ENCODE data around the gene KIAA1671. TPM values are rescaled to one million over a fixed set of nuclear protein-coding genes. Genes with fewer than 3 reads are reported as not detected.

Gene KIAA1671
- total and polyA plus RNA-seq, 10 donors, result 0.72 to 11.9 (median 8.2) TPM

GRCh38 chr22:25002241-25002985 is 49.9 kb downstream of the KIAA1671 start:
- intact Hi-C loops (cut with DNase I; ENCODE audit: low total_unique reads), result no loop called here
- 41 to 56% (median 50%) methylated on average over 1 of the region's 1 CpG for WGBS, 5 donors
- no peaks in the 10 kb centered on the region for H3K27me3 ChIP-seq (replicated peaks in 1 of 7)
- H3K4me3 ChIP-seq, result no peak overlapping the region
- DNase-seq, result no peak
- H3K36me3 ChIP-seq, result no peaks in the 10 kb centered on the region
- no peak for TF ChIP-seq POLR2AphosphoS5 (IDR thresholded peaks at IDR 0.05)
- TF ChIP-seq CTCF (IDR thresholded peaks at IDR 0.05 in 8 of 11, conservative IDR thresholded peaks at IDR 0.05 in 3 of 11), result no peak
- no peak for TF ChIP-seq POLR2A (IDR thresholded peaks at IDR 0.05)
- no peak overlapping the region for H3K27ac ChIP-seq
- H3K4me1 ChIP-seq, result peaks cover 0 to 6% (median 0%) of the 10 kb centered on the region in 6 donors
- H3K9me3 ChIP-seq, result no peaks in the 10 kb centered on the region

- TF ChIP-seq POLR2A (IDR thresholded peaks at IDR 0.05), result no peak
- TF ChIP-seq CTCF (IDR thresholded peaks at IDR 0.05 in 8 of 11, conservative IDR thresholded peaks at IDR 0.05 in 3 of 11), result no peak
- TF ChIP-seq POLR2AphosphoS5 (IDR thresholded peaks at IDR 0.05), result no peak
- Histone ChIP-seq H3K4me3 (no peak overlapping the region), H3K4me1 (peaks cover 0 to 6% (median 0%) of the 10 kb centered on the region in 6 donors), H3K27ac (no peak overlapping the region), H3K9me3 (no peaks in the 10 kb centered on the region), H3K36me3 (no peaks in the 10 kb centered on the region), H3K27me3 (replicated peaks in 1 of 7) (no peaks in the 10 kb centered on the region)
- DNase-seq, result no peak
- WGBS, 5 donors, result 77 to 95% (median 87%) methylated on average over 4 of the region's 4 CpGs
- intact Hi-C loops (cut with DNase I; ENCODE audit: low total_unique reads), result no loop called here
These were observed 53.8 kb downstream of the KIAA1671 start for GRCh38 chr22:25006354-25006753.

GRCh38 chr22:25007444-25008106 is 55.1 kb downstream of the KIAA1671 start:
- no peak overlapping the region for H3K27ac ChIP-seq
- TF ChIP-seq POLR2AphosphoS5 (IDR thresholded peaks at IDR 0.05) (no peak), CTCF (IDR thresholded peaks at IDR 0.05 in 8 of 11, conservative IDR thresholded peaks at IDR 0.05 in 3 of 11) (no peak), POLR2A (IDR thresholded peaks at IDR 0.05) (no peak)
- no peaks in the 10 kb centered on the region for H3K9me3 ChIP-seq
- H3K4me1 ChIP-seq, result peaks cover 0 to under 1% (median 0%) of the 10 kb centered on the region in 6 donors
- 87 to 95% (median 90%) methylated on average over 10 of the region's 10 CpGs for WGBS, 5 donors
- H3K36me3 ChIP-seq, result no peaks in the 10 kb centered on the region
- no peak for DNase-seq
- no peak overlapping the region for H3K4me3 ChIP-seq
- no peaks in the 10 kb centered on the region for H3K27me3 ChIP-seq (replicated peaks in 1 of 7)
- intact Hi-C loops (cut with DNase I; ENCODE audit: low total_unique reads), result no loop called here

GRCh38 chr22:25008666-25009065 is 56.1 kb downstream of the KIAA1671 start:
- no peak for DNase-seq

More at GRCh38 chr22:25008666-25009065, 56.1 kb downstream of the KIAA1671 start:
- intact Hi-C loops (cut with DNase I; ENCODE audit: low total_unique reads), result no loop called here
- Histone ChIP-seq H3K36me3 (no peaks in the 10 kb centered on the region), H3K9me3 (no peaks in the 10 kb centered on the region), H3K27me3 (replicated peaks in 1 of 7) (no peaks in the 10 kb centered on the region), H3K27ac (no peak overlapping the region), H3K4me3 (no peak overlapping the region), H3K4me1 (peaks cover 0 to 11% (median 2%) of the 10 kb centered on the region in 6 donors)
- TF ChIP-seq POLR2AphosphoS5 (IDR thresholded peaks at IDR 0.05) (no peak), CTCF (IDR thresholded peaks at IDR 0.05 in 8 of 11, conservative IDR thresholded peaks at IDR 0.05 in 3 of 11) (no peak), POLR2A (IDR thresholded peaks at IDR 0.05) (no peak)
- 38 to 67% (median 59%) methylated on average over 2 of the region's 2 CpGs for WGBS, 5 donors

Measured in spleen (tissue), 11 donors.